Pons (tissue), 1 donor: ENCODE measurements around the gene EXOC3L4.
"Not testable (repeated sequence)": the region's sequence is repeated elsewhere in the genome, so short reads cannot be mapped to it uniquely, and the experiment has no call there.

Experiments
- DNase-seq: peaks from one replicate; pipeline ENCODE4 v3.0.0-alpha.2; 2016; ENCODE audit warnings: low spot score

The EXOC3L4 gene

DNA sequence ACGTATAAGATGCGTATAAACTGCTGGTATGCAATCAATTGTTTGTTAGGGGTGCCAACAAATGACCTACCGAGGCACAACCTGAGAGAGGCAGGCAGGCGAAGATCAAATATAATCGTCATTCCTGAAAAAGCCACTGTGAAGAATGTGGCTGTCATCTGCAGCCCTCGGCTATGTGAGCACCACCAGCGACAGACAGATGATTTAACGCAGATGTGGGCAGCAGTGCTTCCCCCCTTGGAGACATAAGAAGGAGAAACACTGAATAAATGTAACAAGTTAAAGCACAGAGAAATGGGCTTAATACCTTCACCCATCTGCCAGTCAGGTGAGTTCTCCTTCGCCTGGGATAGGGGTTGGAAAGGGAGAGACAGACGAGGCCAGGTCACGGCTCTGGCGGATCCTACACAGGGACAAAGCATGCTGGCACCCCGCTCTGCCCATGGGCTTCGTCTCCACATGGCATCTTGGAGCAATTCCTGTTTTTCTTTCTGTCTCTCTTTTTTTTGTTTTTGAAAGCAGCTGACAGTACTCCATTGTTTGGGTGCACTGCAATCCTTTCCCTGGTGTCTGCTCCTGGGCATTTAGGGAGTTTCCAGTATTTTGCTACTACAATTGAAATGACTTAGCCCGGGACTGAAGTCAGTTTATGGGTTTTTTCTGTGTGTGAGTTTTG lies 56.9 kb downstream of the EXOC3L4 start:
- DNase-seq: peak; percentile 86

- DNase-seq: peak; percentile 83
Measured at GRCh38 chr14:103155010-103155409, 60.5 kb downstream of the EXOC3L4 start.

- DNase-seq: not testable (repeated sequence)
Measured at GRCh38 chr14:103155416-103155815, 60.9 kb downstream of the EXOC3L4 start.

GRCh38 chr14:103155826-103156394 lies 61.4 kb downstream of the EXOC3L4 start:
- DNase-seq: no peak

GRCh38 chr14:103156651-103157378 lies 62.3 kb downstream of the EXOC3L4 start:
- no peak for DNase-seq

DNA sequence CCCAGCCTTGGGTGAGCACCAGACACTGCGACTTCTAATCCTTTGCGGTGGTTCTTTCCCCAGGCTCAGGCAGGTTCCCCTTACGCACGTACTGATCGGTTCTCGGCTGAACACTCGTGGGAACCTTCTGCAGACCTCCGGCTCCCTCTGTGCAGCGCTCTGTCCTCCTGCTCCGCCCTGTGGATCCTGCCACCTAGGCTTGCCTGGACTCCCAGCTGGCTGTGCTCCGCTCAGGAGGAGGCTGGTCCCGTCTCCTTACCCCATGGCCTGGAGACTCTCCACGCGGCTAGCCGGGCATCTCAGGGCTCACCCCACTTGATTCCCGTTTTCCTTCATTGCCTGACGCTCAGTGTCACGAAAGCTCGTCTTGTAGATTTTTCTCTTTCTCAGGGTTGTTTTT lies 63.4 kb downstream of the EXOC3L4 start:
- no peak for DNase-seq

DNA sequence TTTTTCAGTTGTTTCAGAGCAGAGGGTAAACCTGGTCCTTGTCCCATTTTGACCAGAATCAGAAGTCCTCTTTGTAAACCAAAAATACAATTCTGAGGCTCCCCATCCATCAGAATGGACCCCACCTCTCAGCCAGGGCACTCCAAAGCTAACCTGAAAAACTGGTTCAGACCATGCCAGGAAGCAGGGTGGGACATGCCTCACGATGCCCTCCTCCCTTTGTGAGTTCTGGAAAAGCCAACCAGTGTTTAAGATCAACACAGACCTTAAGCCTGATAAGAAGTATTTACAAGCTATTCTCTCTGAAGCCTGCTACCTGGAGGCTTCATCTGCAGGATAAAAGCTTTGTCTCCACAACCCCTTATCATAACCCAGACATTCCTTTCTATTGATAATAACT lies 64.2 kb downstream of the EXOC3L4 start:
- no peak for DNase-seq
